Neural progenitor cell (in vitro differentiated cells): Measurements from ENCODE around the gene ATP13A5.

Source experiments
- CTCF ChIP-seq: fragments of 200-600 bp; sonication (generic); IDR thresholded peaks from 2 replicates; pipeline ENCODE4 v1.5.1; 2017; ENCODE audit warnings: antibody characterized with exemption, mild to moderate bottlenecking
- EZH2 ChIP-seq: fragments of 200-600 bp; sonication (generic); IDR thresholded peaks from 2 replicates; pipeline ENCODE4 v1.6.1; 2017; ENCODE audit warnings: antibody characterized with exemption, mild to moderate bottlenecking, moderate library complexity
- EZH2phosphoT487 ChIP-seq: fragments of 200-600 bp; sonication (generic); IDR thresholded peaks from 2 replicates; pipeline ENCODE4 v1.6.1; 2017; ENCODE audit warnings: antibody characterized with exemption

- TF ChIP-seq CTCF, result no peak
- TF ChIP-seq EZH2phosphoT487, result no peak
- TF ChIP-seq EZH2, result no peak
These were observed 67.4 kb downstream of the ATP13A5 start for GRCh38 chr3:193310914-193311723.
